BE2C (cell line): Measurements from ENCODE around the gene FAM187B.

Source experiments
- DNase-seq: peaks from one replicate; pipeline ENCODE4 v3.0.0-alpha.2; 2020
- H3K27me3 ChIP-seq: fragments of 250-450 bp; sonication (Bioruptor Pico); 2 replicates; pipeline ENCODE4 v1.5.1; 2020; ENCODE audit warnings: mild to moderate bottlenecking
- H3K36me3 ChIP-seq: fragments of 250-450 bp; sonication (Bioruptor Pico); 2 replicates; pipeline ENCODE4 v1.5.1; 2020; ENCODE audit warnings: mild to moderate bottlenecking
- H3K4me1 ChIP-seq: fragments of 250-450 bp; sonication (Bioruptor Pico); 2 replicates; pipeline ENCODE4 v1.5.1; 2020
- H3K4me3 ChIP-seq: 2 replicates; pipeline ENCODE4 v1.5.1; 2011; ENCODE audit warnings: low read depth, low read length
- H3K9me3 ChIP-seq: fragments of 250-450 bp; sonication (Bioruptor Pico); 2 replicates; pipeline ENCODE4 v1.5.1; 2020
- TF ChIP-seq, protein P1 (sequence below): IDR thresholded peaks from 2 replicates; pipeline ENCODE4 v1.5.1; 2012; ENCODE audit warnings: mild to moderate bottlenecking, low read depth, low read length

Gene FAM187B

DNA sequence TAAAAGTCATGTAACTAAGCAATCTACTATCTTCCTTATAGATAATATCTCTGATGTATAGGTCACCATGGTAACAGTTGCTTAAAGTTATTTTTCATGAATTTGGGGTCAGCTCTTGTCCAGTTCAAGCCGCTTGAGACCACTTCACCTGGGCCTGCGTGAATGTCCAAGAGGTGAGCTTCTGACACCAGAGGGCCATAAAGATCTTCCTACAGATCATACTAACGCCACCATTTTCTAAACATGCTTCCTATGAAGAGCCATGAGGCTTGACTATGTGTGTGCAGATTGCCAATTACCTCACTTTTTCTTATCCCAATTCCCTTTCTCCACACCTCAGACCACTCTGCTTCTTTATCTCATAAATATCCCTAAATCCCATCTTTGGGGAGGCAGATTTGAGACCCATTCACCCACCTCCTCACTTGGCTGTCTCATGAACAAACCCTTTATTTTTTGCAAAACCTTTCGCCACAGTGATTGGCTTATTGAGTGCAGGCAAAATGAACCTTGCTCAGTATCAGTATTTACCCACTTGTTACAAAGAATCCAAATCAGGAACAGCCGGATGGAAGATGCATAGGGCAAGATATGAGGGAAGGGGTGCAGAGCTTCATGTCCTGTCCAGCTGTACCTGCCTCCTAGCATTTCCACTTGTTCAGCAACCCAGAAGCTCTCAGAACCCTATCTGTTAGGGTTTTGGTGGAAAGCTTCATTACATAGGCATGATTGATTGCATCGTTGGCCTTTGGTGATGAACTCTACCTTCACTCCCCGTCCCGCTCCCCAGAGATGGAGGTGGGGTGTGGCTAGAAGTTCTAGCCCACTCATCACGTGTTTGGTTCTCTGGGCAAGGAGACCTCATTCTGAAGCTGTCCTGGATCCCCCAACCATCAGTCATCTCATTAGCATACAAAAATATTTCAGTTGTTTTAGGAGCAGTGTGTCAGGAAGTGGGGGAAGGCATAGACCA, 34.2 kb downstream of the FAM187B start:
- no peak for DNase-seq
- Histone ChIP-seq H3K9me3 (no peaks in the 10 kb centered on the region; the same call in 1 of the 2 replicates), H3K4me3 (no peak overlapping the region), H3K27me3 (no peaks in the 10 kb centered on the region; the same call in none of the 2 replicates), H3K4me1 (no peaks in the 10 kb centered on the region), H3K36me3 (no peaks in the 10 kb centered on the region)
- TF ChIP-seq, protein P1, sequence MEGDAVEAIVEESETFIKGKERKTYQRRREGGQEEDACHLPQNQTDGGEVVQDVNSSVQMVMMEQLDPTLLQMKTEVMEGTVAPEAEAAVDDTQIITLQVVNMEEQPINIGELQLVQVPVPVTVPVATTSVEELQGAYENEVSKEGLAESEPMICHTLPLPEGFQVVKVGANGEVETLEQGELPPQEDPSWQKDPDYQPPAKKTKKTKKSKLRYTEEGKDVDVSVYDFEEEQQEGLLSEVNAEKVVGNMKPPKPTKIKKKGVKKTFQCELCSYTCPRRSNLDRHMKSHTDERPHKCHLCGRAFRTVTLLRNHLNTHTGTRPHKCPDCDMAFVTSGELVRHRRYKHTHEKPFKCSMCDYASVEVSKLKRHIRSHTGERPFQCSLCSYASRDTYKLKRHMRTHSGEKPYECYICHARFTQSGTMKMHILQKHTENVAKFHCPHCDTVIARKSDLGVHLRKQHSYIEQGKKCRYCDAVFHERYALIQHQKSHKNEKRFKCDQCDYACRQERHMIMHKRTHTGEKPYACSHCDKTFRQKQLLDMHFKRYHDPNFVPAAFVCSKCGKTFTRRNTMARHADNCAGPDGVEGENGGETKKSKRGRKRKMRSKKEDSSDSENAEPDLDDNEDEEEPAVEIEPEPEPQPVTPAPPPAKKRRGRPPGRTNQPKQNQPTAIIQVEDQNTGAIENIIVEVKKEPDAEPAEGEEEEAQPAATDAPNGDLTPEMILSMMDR = no peak

DNA sequence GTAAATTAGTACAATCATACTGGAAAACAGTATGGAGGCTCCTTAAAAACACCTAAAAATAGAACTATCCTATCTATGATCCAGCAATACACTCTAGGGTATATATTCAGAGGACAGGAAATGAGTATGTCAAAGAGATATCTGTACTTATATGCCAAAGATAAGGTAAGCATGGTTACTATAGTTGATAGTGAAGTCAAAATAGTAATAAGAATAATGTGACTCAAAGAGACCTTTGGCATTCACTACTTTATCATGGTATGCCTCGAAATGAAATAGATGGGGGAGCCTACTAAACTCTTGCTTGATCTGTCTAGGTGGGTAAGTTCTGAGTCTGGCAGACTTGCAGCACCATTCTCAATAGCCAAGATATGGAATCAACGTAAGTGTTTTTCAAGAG, 43.7 kb downstream of the FAM187B start:
- Histone ChIP-seq H3K4me3 (no peak overlapping the region), H3K36me3 (no peaks in the 10 kb centered on the region), H3K4me1 (no peaks in the 10 kb centered on the region), H3K27me3 (no peaks in the 10 kb centered on the region; the same call in 1 of the 2 replicates), H3K9me3 (no peaks in the 10 kb centered on the region; the same call in none of the 2 replicates)
- DNase-seq = no peak
- TF ChIP-seq, protein P1 = no peak

DNA sequence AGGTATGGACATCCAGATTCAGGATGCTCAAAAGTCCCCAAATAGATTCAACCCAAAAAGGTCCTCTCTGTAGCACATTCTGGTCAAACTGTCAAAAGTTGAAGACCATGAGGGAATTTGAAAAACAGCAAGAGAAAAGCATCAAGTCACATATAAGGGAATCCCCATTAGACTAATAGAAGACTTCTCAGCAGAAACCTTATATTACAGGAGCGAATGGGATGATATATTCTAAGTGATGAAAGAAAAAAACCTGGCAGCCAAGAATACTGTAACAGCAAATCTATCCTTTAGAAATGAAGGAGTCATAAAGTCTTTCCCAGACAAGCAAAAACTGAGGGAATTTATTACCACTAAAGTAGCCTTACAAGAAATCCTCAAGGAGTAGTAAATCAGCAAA, 44.3 kb downstream of the FAM187B start:
- no peaks in the 10 kb centered on the region; the same call in 1 of the 2 replicates for H3K9me3 ChIP-seq
- no peak overlapping the region for H3K4me3 ChIP-seq
- H3K36me3 ChIP-seq = no peaks in the 10 kb centered on the region
- H3K27me3 ChIP-seq = no peaks in the 10 kb centered on the region; the same call in 1 of the 2 replicates
- H3K4me1 ChIP-seq = no peaks in the 10 kb centered on the region
- TF ChIP-seq, protein P1 = no peak
- no peak for DNase-seq

DNA sequence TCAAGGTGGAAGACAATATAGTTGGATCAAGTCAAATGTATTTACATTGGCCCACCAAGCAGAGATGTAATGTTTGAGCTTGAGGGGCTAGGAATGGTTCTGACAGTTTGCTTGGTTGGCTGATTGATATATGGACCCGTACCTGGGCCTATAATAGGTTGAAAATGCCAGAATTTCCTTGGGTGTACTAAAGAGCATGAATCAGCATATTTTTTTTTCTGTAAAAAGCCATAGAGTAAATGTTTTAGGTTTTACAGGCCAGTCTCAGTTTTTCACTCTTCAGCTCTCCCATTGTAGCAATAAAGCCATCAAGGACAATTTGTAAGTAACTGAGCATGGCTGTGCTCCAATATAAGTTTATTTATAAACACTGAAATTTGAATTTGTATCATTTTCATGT, 47.2 kb downstream of the FAM187B start:
- no peak for DNase-seq
- H3K27me3 ChIP-seq = no peaks in the 10 kb centered on the region; the same call in 1 of the 2 replicates
- TF ChIP-seq, protein P1 = no peak
- H3K36me3 ChIP-seq = no peaks in the 10 kb centered on the region
- no peaks in the 10 kb centered on the region; the same call in 1 of the 2 replicates for H3K9me3 ChIP-seq
- H3K4me3 ChIP-seq = no peak overlapping the region
- no peaks in the 10 kb centered on the region for H3K4me1 ChIP-seq

DNA sequence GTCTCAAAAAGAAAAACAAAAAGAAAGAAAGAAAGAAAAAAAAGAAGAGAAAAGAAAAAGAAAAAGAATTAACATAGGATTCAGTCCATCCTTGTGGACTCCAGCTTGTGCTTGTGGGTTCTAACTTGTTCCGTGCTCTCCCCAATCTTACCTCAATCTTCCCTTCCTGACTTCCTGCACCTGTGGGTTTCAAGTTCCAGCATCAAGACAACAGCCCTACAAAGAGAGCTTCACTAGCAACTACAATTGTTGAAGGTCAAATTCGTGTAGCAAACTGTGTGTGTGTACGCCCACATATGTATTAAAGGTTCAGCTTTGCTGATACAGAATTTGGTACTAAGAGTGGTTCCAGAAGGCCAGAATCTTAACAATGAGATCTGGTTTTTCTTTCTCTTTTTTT, 48.7 kb downstream of the FAM187B start:
- TF ChIP-seq, protein P1 = no peak
- no peaks in the 10 kb centered on the region; the same call in 1 of the 2 replicates for H3K9me3 ChIP-seq
- no peaks in the 10 kb centered on the region for H3K27me3 ChIP-seq
- H3K4me1 ChIP-seq = no peaks in the 10 kb centered on the region
- DNase-seq = no peak
- H3K4me3 ChIP-seq = no peak overlapping the region
- H3K36me3 ChIP-seq = no peaks in the 10 kb centered on the region

DNA sequence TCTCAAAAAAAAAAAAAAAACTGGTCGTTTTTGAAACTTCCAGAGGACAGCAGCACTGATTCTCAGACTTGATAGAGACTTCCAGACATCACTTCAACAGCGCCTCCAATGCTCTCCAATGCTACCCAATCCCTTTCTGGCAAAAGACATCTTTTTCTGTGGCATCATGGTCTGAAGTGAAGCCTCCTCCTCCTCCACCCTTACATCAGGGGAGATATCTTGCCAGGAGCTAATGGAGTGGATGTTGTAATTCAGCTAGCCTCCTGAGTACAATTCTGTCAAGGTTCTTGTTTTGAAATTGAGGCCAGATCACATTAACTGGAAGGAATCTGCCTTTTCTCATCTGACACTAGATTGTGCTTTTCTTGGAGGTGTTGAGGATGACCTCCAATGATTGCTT, 49.8 kb downstream of the FAM187B start:
- no peak for DNase-seq
- Histone ChIP-seq H3K4me3 (no peak overlapping the region), H3K36me3 (no peaks in the 10 kb centered on the region), H3K9me3 (no peaks in the 10 kb centered on the region; the same call in 1 of the 2 replicates), H3K27me3 (no peaks in the 10 kb centered on the region), H3K4me1 (no peaks in the 10 kb centered on the region)
- TF ChIP-seq, protein P1 = no peak
